Neural crest cell (in vitro differentiated cells): ENCODE data around the gene PAK1IP1. TPM values are rescaled to one million over a fixed set of nuclear protein-coding genes. Genes with fewer than 3 reads are reported as not detected.

ENCODE experiments used
- DNase-seq: peaks from one replicate; pipeline ENCODE4 v3.0.0; 2021; ENCODE audit warnings: low read depth, mixed read lengths, low spot score
- H3K27ac Mint-ChIP-seq: one replicate; pipeline ENCODE4 v1.8.0; 2021; ENCODE audit warnings: mild to moderate bottlenecking, mixed read lengths; ENCODE audit not compliant: unreplicated experiment
- H3K27me3 Mint-ChIP-seq: 2 replicates; pipeline ENCODE4 v1.8.0; 2021; ENCODE audit warnings: low read depth, mild to moderate bottlenecking, mixed read lengths
- H3K36me3 Mint-ChIP-seq: 2 replicates; pipeline ENCODE4 v1.8.0; 2021; ENCODE audit warnings: low read depth, mild to moderate bottlenecking, mixed read lengths
- H3K4me1 Mint-ChIP-seq: 2 replicates; pipeline ENCODE4 v1.8.0; 2021; ENCODE audit warnings: mixed read lengths
- H3K4me3 Mint-ChIP-seq: one replicate; pipeline ENCODE4 v1.8.0; 2021; ENCODE audit warnings: mild to moderate bottlenecking, mixed read lengths
- H3K9me3 Mint-ChIP-seq: 2 replicates; pipeline ENCODE4 v1.8.0; 2021; ENCODE audit warnings: mixed read lengths
- total RNA-seq: library from RNA; stranded (reverse); gene quantifications from 2 replicates; pipeline ENCODE4 v1.2.1, GENCODE V29; 2021
- TF ChIP-seq, protein P1 (sequence below): fragments of 200-600 bp; sonication (generic); conservative IDR thresholded peaks from 2 replicates; pipeline ENCODE4 v1.5.0; 2021; ENCODE audit warnings: antibody characterized with exemption, mild to moderate bottlenecking

PAK1IP1 gene
- total RNA-seq, 1 donor from 2014 or later: 21.6 TPM

DNA sequence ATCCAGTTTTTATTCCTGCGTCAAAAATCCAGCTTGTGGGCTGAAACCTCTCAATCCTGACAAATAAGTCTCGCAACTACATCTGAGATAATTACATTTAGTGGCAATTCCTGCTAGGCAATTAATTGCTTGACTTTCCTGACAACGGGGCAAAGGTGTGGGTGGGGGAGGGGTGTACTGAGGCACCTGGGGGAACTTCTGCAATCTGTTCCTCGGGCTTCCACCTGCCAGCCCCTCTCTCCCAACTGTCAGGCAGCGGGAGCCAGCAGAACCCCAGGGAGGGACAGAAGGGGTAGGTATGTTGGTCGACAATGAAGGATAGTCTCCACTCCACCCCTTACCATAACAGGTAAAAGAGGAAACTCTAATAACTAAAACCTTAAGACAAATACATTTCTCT lies 7.2 kb upstream of the PAK1IP1 start:
- Mint-ChIP-seq H3K36me3 (no peaks in the 10 kb centered on the region), H3K27ac (no peak overlapping the region), H3K9me3 (no peaks in the 10 kb centered on the region), H3K27me3 (peaks cover 28% of the 10 kb centered on the region), H3K4me3 (no peak overlapping the region), H3K4me1 (peaks cover 5% of the 10 kb centered on the region)
- TF ChIP-seq, protein P1, sequence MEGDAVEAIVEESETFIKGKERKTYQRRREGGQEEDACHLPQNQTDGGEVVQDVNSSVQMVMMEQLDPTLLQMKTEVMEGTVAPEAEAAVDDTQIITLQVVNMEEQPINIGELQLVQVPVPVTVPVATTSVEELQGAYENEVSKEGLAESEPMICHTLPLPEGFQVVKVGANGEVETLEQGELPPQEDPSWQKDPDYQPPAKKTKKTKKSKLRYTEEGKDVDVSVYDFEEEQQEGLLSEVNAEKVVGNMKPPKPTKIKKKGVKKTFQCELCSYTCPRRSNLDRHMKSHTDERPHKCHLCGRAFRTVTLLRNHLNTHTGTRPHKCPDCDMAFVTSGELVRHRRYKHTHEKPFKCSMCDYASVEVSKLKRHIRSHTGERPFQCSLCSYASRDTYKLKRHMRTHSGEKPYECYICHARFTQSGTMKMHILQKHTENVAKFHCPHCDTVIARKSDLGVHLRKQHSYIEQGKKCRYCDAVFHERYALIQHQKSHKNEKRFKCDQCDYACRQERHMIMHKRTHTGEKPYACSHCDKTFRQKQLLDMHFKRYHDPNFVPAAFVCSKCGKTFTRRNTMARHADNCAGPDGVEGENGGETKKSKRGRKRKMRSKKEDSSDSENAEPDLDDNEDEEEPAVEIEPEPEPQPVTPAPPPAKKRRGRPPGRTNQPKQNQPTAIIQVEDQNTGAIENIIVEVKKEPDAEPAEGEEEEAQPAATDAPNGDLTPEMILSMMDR: no peak
- DNase-seq: no peak

DNA sequence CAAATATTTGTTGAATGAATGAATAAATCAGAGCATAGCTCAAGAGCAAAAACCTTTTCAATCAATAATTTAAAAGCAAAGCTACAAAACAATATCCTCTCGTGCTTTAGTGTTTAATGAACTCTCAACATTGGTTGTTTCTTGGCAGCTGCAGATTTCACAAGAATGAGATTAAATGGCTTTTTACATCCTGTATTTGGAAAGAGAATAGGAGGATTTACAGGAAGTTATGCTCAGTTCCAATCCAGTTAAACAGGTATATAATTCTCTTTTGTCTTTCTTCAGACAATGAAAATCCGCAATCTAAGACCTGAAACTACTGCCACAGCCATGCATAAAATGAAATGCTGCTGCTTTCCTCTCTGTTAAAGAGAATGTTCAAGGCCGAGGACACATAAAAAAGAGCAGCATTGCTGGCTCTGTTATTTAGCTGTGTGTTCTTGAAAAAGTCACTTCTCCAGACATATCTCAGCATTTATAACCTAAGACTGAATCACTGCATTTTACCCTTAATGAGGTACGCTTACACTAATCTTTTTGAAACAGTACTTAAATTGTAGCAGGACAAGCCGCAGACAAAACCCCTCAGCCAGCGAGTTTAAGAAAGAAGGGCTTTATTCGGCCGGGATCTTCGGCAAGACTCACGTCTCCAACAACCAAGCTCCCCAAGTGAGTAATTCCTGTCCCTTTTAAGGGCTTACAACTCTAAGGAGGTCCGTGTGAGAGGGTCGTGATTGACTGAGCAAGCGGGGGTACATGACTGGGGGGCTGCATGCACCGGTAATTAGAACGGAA lies 3.9 kb upstream of the PAK1IP1 start:
- Mint-ChIP-seq H3K27ac (no peak overlapping the region), H3K27me3 (peaks cover 20% of the 10 kb centered on the region), H3K4me1 (peaks cover 26% of the 10 kb centered on the region), H3K4me3 (peak overlapping the region; percentile 78), H3K36me3 (peaks cover 3% of the 10 kb centered on the region), H3K9me3 (no peaks in the 10 kb centered on the region)
- TF ChIP-seq, protein P1: no peak
- no peak for DNase-seq

DNA sequence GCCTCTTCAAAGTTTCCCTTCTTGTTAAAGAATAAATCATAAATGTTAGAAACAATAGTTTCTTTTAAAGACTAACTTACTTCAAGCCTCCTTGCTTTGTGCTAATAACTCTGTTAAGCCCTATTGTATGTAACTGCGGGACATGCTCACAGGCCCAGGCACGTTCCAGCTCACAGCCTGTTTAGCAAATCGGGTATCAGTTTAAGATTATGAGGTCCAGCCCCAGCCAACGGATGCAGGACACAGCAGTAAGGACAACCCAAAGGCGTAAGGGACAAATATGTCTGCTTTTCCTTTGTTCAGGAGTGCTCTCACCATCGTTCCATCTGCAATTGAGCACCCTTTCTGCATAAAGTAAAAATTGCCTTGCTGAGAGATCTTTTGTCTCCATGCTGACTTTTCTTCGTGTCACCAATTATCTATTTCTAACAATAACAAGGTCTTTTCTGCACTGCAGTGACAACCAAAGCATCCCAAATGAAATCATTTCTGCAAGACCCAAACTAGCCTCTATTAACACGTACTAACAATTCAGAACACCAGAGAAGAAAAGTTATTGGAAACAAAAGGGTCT lies 1.7 kb upstream of the PAK1IP1 start:
- TF ChIP-seq, protein P1: no peak
- no peaks in the 10 kb centered on the region for H3K9me3 Mint-ChIP-seq
- peaks cover 3% of the 10 kb centered on the region for H3K27me3 Mint-ChIP-seq
- H3K36me3 Mint-ChIP-seq: peaks cover 3% of the 10 kb centered on the region
- peak overlapping the region; percentile 73 for H3K27ac Mint-ChIP-seq
- H3K4me3 Mint-ChIP-seq: peak overlapping the region; percentile 98
- no peak for DNase-seq
- peaks cover 29% of the 10 kb centered on the region for H3K4me1 Mint-ChIP-seq

DNA sequence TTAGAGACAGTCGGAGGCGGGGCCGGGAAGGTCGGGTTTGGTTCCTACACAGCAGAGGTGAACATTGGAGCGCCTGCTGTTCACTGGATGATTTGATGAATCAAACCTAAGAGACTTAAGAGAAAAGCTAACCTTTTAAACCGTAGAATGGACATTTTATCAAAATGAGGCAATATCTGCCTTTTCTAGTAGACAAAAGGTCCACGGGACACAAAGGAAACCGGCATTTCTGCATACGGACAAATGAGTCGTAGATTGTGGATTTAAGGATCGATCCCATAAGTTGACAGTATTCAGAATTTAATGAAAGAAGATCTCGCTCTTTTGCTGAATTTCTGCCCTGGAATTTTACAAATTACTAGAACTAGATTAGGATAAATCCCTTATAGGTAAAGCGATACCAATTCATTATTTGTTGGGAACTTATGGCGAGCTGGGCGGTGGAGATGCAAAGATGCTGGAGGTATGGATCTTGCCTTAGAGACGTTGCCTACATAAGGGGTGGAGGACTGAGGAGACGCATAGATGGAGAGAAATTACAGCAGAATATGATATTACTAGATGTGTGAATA lies 400 bp downstream of the PAK1IP1 start:
- peak overlapping the region; percentile 98 for H3K4me3 Mint-ChIP-seq
- peak overlapping the region; percentile 100 for H3K27ac Mint-ChIP-seq
- H3K27me3 Mint-ChIP-seq: no peaks in the 10 kb centered on the region
- no peak for DNase-seq
- H3K36me3 Mint-ChIP-seq: peaks cover 3% of the 10 kb centered on the region
- no peaks in the 10 kb centered on the region for H3K9me3 Mint-ChIP-seq
- H3K4me1 Mint-ChIP-seq: peaks cover 29% of the 10 kb centered on the region
- TF ChIP-seq, protein P1: no peak

DNA sequence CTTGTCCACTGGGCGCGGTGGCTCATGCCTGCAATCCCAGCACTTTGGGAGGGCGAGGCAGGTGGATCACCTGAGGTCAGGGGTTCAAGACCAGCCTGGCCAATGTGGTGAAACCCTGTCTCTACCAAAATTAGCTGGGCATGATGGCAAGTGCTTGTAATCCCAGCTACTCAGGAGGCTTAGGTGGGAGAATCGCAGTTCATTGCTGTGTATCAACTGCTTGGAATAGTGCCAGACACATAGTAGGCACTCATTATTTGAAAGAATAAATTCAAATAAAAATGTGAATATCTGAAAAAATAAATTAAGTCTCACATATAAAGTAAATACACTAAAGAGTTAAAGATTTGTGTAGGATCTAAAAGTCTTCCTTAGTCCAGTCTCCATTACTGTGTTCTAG lies 1.9 kb downstream of the PAK1IP1 start:
- Mint-ChIP-seq H3K4me1 (peaks cover 25% of the 10 kb centered on the region), H3K9me3 (no peaks in the 10 kb centered on the region), H3K27ac (peak overlapping the region; percentile 78), H3K36me3 (peaks cover 6% of the 10 kb centered on the region), H3K27me3 (no peaks in the 10 kb centered on the region), H3K4me3 (peak overlapping the region; percentile 82)
- TF ChIP-seq, protein P1: no peak
- DNase-seq: no peak
